CD4-positive, alpha-beta memory T cell (primary cell): ENCODE measurements around the gene PLXNA4. TPM values are rescaled to one million over a fixed set of nuclear protein-coding genes. Genes with fewer than 3 reads are reported as not detected.
"Not testable (repeated sequence)": the region's sequence is repeated elsewhere in the genome, so short reads cannot be mapped to it uniquely, and the experiment has no call there.

Experiments used
- CTCF ChIA-PET: fragments of 350-600 bp; sonication (Branson Sonifier 250); formaldehyde crosslinking; loops from one replicate; lab custom pipeline; 2021; ENCODE audit warnings: inconsistent platforms; ENCODE audit not compliant: partially characterized antibody; lab: Charles Lee
- POLR2A ChIA-PET: fragments of 350-600 bp; sonication (Branson Sonifier 250); formaldehyde crosslinking; loops from one replicate; lab custom pipeline; 2021; ENCODE audit not compliant: partially characterized antibody; lab: Charles Lee
- DNase-seq, 5 donors: peaks; one replicate each; pipeline versions ENCODE4 v3.0.0 to v3.0.0-alpha.2; 2020 to 2022; ENCODE audit warnings: mixed read lengths in 1 of 5
- H3K27ac ChIP-seq: one replicate; pipeline ENCODE4 v1.7.0; 2013; ENCODE audit warnings: low read depth, low read length
- H3K27me3 ChIP-seq: 2 replicates; pipeline ENCODE4 v1.7.0; 2013; ENCODE audit warnings: mild to moderate bottlenecking, low read length, moderate library complexity; ENCODE audit not compliant: insufficient read depth
- H3K36me3 ChIP-seq: 2 replicates; pipeline ENCODE4 v1.7.0; 2013; ENCODE audit warnings: mild to moderate bottlenecking, low read length, moderate library complexity; ENCODE audit not compliant: insufficient read depth
- H3K4me1 ChIP-seq: 2 replicates; pipeline ENCODE4 v1.7.0; 2013; ENCODE audit warnings: mild to moderate bottlenecking, low read length, moderate library complexity; ENCODE audit not compliant: insufficient read depth
- H3K4me3 ChIP-seq, 2 donors: one replicate each; pipeline ENCODE4 v1.7.0; 2013; ENCODE audit warnings: low read length in 2 of 2, mild to moderate bottlenecking in 1 of 2
- H3K9me3 ChIP-seq, 2 donors: one replicate each; pipeline ENCODE4 v1.7.0; 2013; ENCODE audit warnings: low read length in 2 of 2, control low read depth in 1 of 2; ENCODE audit not compliant: control insufficient read depth in 1 of 2
- H3K27ac Mint-ChIP-seq, 7 donors: one replicate each; pipeline ENCODE4 v1.8.0; 2020 to 2021; ENCODE audit warnings: mixed read lengths in 7 of 7, mild to moderate bottlenecking in 6 of 7, inconsistent platforms in 3 of 7, moderate library complexity in 3 of 7
- H3K27me3 Mint-ChIP-seq, 2 donors: one replicate each; pipeline ENCODE4 v1.8.0; 2020 to 2021; ENCODE audit warnings: mixed read lengths in 2 of 2
- H3K36me3 Mint-ChIP-seq, 2 donors: one replicate each; pipeline ENCODE4 v1.8.0; 2020 to 2021; ENCODE audit warnings: mixed read lengths in 2 of 2, inconsistent platforms in 1 of 2, mild to moderate bottlenecking in 1 of 2
- H3K4me1 Mint-ChIP-seq, 4 donors: one replicate each; pipeline ENCODE4 v1.8.0; 2020 to 2021; ENCODE audit warnings: mixed read lengths in 4 of 4, mild to moderate bottlenecking in 1 of 4
- H3K4me3 Mint-ChIP-seq, 8 donors: one replicate each; pipeline ENCODE4 v1.8.0; 2020 to 2021; ENCODE audit warnings: mixed read lengths in 8 of 8, mild to moderate bottlenecking in 7 of 8, moderate library complexity in 6 of 8, inconsistent platforms in 3 of 8
- H3K9me3 Mint-ChIP-seq, 8 donors: one replicate each; pipeline ENCODE4 v1.8.0; 2020 to 2021; ENCODE audit warnings: mixed read lengths in 8 of 8, mild to moderate bottlenecking in 5 of 8, inconsistent platforms in 3 of 8, moderate library complexity in 1 of 8
- intact Hi-C: fragments of 100-400 bp; cut with micrococcal nuclease; formaldehyde crosslinking; loops from one replicate; pipeline ENCODE4 v1.15.1; 2023
- polyA plus RNA-seq, 2 donors: library from polyadenylated mRNA; unstranded; fragments of 300-500 nt; fragmentation: Illumina TruSeq; gene quantifications; one replicate each; pipeline ENCODE4 v1.2.3, GENCODE V29; 2021
- total RNA-seq, 2 experiments: library from RNA; stranded (reverse); gene quantifications; one replicate each; pipeline ENCODE4 v1.2.3, GENCODE V29; 2021

PLXNA4 gene
- total and polyA plus RNA-seq, 4 experiments from 2014 or later = 0.06 to 0.94 (median 0.58) TPM

- Histone ChIP-seq H3K27ac (no peak overlapping the region), H3K4me3 (no peak overlapping the region), H3K27me3 (no peaks in the 10 kb centered on the region), H3K9me3 (no peaks in the 10 kb centered on the region), H3K36me3 (no peaks in the 10 kb centered on the region), H3K4me1 (peaks cover 3% of the 10 kb centered on the region)
- Mint-ChIP-seq H3K27me3 (peaks cover 2 to 8% of the 10 kb centered on the region in 2 donors), H3K9me3 (no peaks in the 10 kb centered on the region), H3K36me3 (no peaks in the 10 kb centered on the region), H3K27ac (no peak overlapping the region), H3K4me3 (no peak overlapping the region), H3K4me1 (peaks cover 2 to 12% (median 5%) of the 10 kb centered on the region in 4 donors)
- POLR2A ChIA-PET = interaction anchor here (0.9 kb wide), 1 partner anchor 187 kb away, joined by 6 read pairs; no protein-coding TSS in a partner anchor
- no peak for DNase-seq
- CTCF ChIA-PET = interaction anchor here (0.7 to 7.5 kb wide), 16 partner anchors 8 to 1748 kb away, joined by 3 to 140 read pairs (median 4); no protein-coding TSS in a partner anchor
- intact Hi-C loops = no loop called here
Measured at GRCh38 chr7:132393789-132394261, 182.4 kb downstream of the PLXNA4 start.

GRCh38 chr7:132392713-132393112, 183.6 kb downstream of the PLXNA4 start:
- no peak overlapping the region for H3K4me3 ChIP-seq
- no peak for DNase-seq
- Mint-ChIP-seq H3K27ac (peak overlapping the region in 1 of 7 donors; percentile 60), H3K27me3 (peaks cover 2 to 8% of the 10 kb centered on the region in 2 donors), H3K36me3 (no peaks in the 10 kb centered on the region), H3K9me3 (no peaks in the 10 kb centered on the region), H3K4me3 (no peak overlapping the region), H3K4me1 (peaks cover 2 to 12% (median 5%) of the 10 kb centered on the region in 4 donors)
- peaks cover 3% of the 10 kb centered on the region for H3K4me1 ChIP-seq
- intact Hi-C loops = no loop called here
- no peaks in the 10 kb centered on the region for H3K36me3 ChIP-seq
- CTCF ChIA-PET = interaction anchor here (0.7 to 7.5 kb wide), 3 partner anchors 166 to 190 kb away, joined by 3 to 140 read pairs (median 7); no protein-coding TSS in a partner anchor
- POLR2A ChIA-PET = no interaction called here
- H3K27me3 ChIP-seq = no peaks in the 10 kb centered on the region
- H3K27ac ChIP-seq = no peak overlapping the region
- H3K9me3 ChIP-seq = no peaks in the 10 kb centered on the region

- no peak for DNase-seq
- CTCF ChIA-PET = interaction anchor here (7.5 kb wide), 1 partner anchor 188 kb away, joined by 140 read pairs; no protein-coding TSS in a partner anchor
Measured at GRCh38 chr7:132390705-132391104, 185.6 kb downstream of the PLXNA4 start.

GRCh38 chr7:132390049-132390448, 186.2 kb downstream of the PLXNA4 start:
- H3K9me3 Mint-ChIP-seq, H3K4me3 Mint-ChIP-seq, intact Hi-C loops, H3K4me3 ChIP-seq, H3K27me3 ChIP-seq, H3K4me1 Mint-ChIP-seq, H3K36me3 ChIP-seq, POLR2A ChIA-PET, CTCF ChIA-PET, H3K9me3 ChIP-seq, H3K27ac ChIP-seq, H3K36me3 Mint-ChIP-seq, DNase-seq, H3K4me1 ChIP-seq, H3K27ac Mint-ChIP-seq: not testable (repeated sequence)
- peaks cover 2 to 12% of the 10 kb centered on the region in 2 donors for H3K27me3 Mint-ChIP-seq

More at GRCh38 chr7:132390705-132391104, 185.6 kb downstream of the PLXNA4 start:
- Mint-ChIP-seq H3K9me3 (no peaks in the 10 kb centered on the region), H3K4me1 (peaks cover 0 to 12% (median 5%) of the 10 kb centered on the region in 4 donors), H3K36me3 (no peaks in the 10 kb centered on the region), H3K27ac (no peak overlapping the region), H3K4me3 (no peak overlapping the region), H3K27me3 (peaks cover 2 to 9% of the 10 kb centered on the region in 2 donors)
- no peak overlapping the region for H3K4me3 ChIP-seq
- no peaks in the 10 kb centered on the region for H3K36me3 ChIP-seq
- no peaks in the 10 kb centered on the region for H3K9me3 ChIP-seq
- H3K27ac ChIP-seq = no peak overlapping the region
- intact Hi-C loops = no loop called here
- no peaks in the 10 kb centered on the region for H3K27me3 ChIP-seq
- H3K4me1 ChIP-seq = peaks cover 3% of the 10 kb centered on the region
- POLR2A ChIA-PET = no interaction called here

GRCh38 chr7:132388688-132389087, 187.6 kb downstream of the PLXNA4 start:
- no peak overlapping the region for H3K4me3 Mint-ChIP-seq
- H3K36me3 Mint-ChIP-seq = no peaks in the 10 kb centered on the region
- intact Hi-C loops = no loop called here
- no peaks in the 10 kb centered on the region for H3K4me1 Mint-ChIP-seq
- Histone ChIP-seq H3K27ac (no peak overlapping the region), H3K9me3 (no peaks in the 10 kb centered on the region), H3K36me3 (no peaks in the 10 kb centered on the region), H3K4me3 (no peak overlapping the region), H3K4me1 (no peaks in the 10 kb centered on the region), H3K27me3 (no peaks in the 10 kb centered on the region)
- DNase-seq = no peak
- H3K9me3 Mint-ChIP-seq = no peaks in the 10 kb centered on the region
- ChIA-PET POLR2A (no interaction called here), CTCF (interaction anchor here (1.3 to 1.7 kb wide), 2 partner anchors 15 to 192 kb away, joined by 3 to 6 read pairs; no protein-coding TSS in a partner anchor)
- peaks cover 4 to 9% of the 10 kb centered on the region in 2 donors for H3K27me3 Mint-ChIP-seq
- no peak overlapping the region for H3K27ac Mint-ChIP-seq

- intact Hi-C loops = no loop called here
- no peaks in the 10 kb centered on the region for H3K4me1 Mint-ChIP-seq
- ChIA-PET CTCF (no interaction called here), POLR2A (no interaction called here)
- H3K4me1 ChIP-seq = no peaks in the 10 kb centered on the region
- no peak overlapping the region for H3K4me3 Mint-ChIP-seq
- no peak overlapping the region for H3K27ac Mint-ChIP-seq
- H3K9me3 Mint-ChIP-seq = no peaks in the 10 kb centered on the region
- no peaks in the 10 kb centered on the region for H3K36me3 Mint-ChIP-seq
- DNase-seq = no peak
- H3K27ac ChIP-seq = no peak overlapping the region
- H3K4me3 ChIP-seq = no peak overlapping the region
- H3K27me3 Mint-ChIP-seq = peaks cover 4 to 7% of the 10 kb centered on the region in 2 donors
- no peaks in the 10 kb centered on the region for H3K27me3 ChIP-seq
- no peaks in the 10 kb centered on the region for H3K9me3 ChIP-seq
- H3K36me3 ChIP-seq = no peaks in the 10 kb centered on the region
Measured at GRCh38 chr7:132387596-132387995, 188.7 kb downstream of the PLXNA4 start.

GRCh38 chr7:132386201-132386681, 190.0 kb downstream of the PLXNA4 start:
- H3K27ac Mint-ChIP-seq = no peak overlapping the region
- no peak overlapping the region for H3K4me3 ChIP-seq
- no peaks in the 10 kb centered on the region for H3K36me3 Mint-ChIP-seq
- H3K27me3 ChIP-seq = no peaks in the 10 kb centered on the region
- no peaks in the 10 kb centered on the region for H3K9me3 ChIP-seq
- peaks cover 2 to 10% of the 10 kb centered on the region in 2 donors for H3K27me3 Mint-ChIP-seq
- no peaks in the 10 kb centered on the region for H3K4me1 ChIP-seq
- H3K9me3 Mint-ChIP-seq = no peaks in the 10 kb centered on the region
- no peaks in the 10 kb centered on the region for H3K36me3 ChIP-seq
- no peaks in the 10 kb centered on the region for H3K4me1 Mint-ChIP-seq
- H3K27ac ChIP-seq = no peak overlapping the region
- ChIA-PET POLR2A (no interaction called here), CTCF (interaction anchor here (1.2 to 1.4 kb wide), 2 partner anchors 8 to 194 kb away, joined by 3 to 4 read pairs; no protein-coding TSS in a partner anchor)
- no peak overlapping the region for H3K4me3 Mint-ChIP-seq
- no peak for DNase-seq
- intact Hi-C loops = no loop called here
